ENCODE data around the gene OR10G7.

DNA sequence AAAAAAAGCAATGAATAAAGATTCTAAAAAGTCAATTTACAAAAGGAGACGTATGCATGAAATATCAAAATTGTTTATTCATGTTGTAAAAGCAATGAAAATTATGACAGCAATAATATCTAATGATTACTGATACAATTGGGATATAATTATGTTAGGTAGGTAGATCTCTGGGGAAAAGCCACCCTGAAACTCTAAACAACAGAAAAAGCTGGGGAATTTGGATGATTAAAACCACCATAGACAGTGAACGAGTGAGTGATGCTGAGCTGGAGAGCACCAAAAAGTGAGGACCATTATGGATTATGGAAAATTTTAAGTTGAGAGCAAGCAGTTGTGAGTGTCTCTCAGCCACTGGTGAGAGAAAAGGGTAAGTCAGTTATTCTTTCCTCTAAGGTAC is 14.6 kb downstream of the OR10G7 start, which contains the start of gene OR10G8:
- TF ChIP-seq POLR2A (IDR thresholded peaks at IDR 0.05; ENCODE audit: low read length), result no peak
- TF ChIP-seq GATA1 (IDR thresholded peaks at IDR 0.05; ENCODE audit: low read depth, low read length), result no peak
